ENCODE results near the gene PFDN5. TPM values are rescaled to one million over a fixed set of nuclear protein-coding genes. Genes with fewer than 3 reads are reported as not detected.

PFDN5 gene
- total and polyA plus RNA-seq, 9 of the 15 experiments (the other 6 are each of a cell fraction or from before 2014, with no cell fraction given), result 361 to 1,636 (median 742) TPM

DNA sequence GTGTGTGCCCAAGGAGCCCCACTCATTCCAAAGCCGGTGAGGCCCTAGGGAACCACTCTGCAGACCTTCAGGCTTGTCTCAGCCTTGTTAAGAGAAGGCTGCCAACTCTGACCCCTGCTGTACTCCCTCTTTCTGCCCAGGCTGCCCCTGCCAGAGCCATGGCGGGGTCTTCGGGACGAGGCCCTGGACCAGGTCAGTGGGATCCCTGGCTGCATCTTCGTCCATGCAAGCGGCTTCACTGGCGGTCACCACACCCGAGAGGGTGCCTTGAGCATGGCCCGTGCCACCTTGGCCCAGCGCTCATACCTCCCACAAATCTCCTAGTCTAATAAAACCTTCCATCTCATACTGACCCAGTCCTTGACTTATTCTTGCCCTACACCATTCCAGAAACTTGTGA lies 11.5 kb downstream of the PFDN5 start:
- no peaks in the 10 kb centered on the region; the same call in 1 of the 3 replicates for H3K79me2 ChIP-seq (ENCODE audit: control insufficient read depth, insufficient read depth, low read length)
- DNase-seq (ENCODE audit: extremely low read depth in 1 of 4, low spot score in 3 of 4), result no peak
- FAIRE-seq, result no peak
- WGBS (ENCODE audit: insufficient coverage, low coverage, missing lambda C conversion rate), result 90% methylated on average over 10 of the region's 10 CpGs
- intact Hi-C loops (cut with micrococcal nuclease), result no loop called here
- H3K36me3 ChIP-seq (ENCODE audit: control insufficient read depth, insufficient read depth, low read length), result peaks cover 67% of the 10 kb centered on the region
- no peak overlapping the region for H3K27ac ChIP-seq (ENCODE audit: extremely low read depth, low read depth, low read length)
- H2AFZ ChIP-seq (ENCODE audit: low read depth, low read length), result no peak overlapping the region
- no peak for ATAC-seq
- H3K9me1 ChIP-seq (ENCODE audit: control insufficient read depth, insufficient read depth, low read length), result peaks cover 3% of the 10 kb centered on the region
- H3K27me3 ChIP-seq (ENCODE audit: control insufficient read depth in 2 of 2, insufficient read depth in 2 of 2, low read length in 2 of 2), result no peaks in the 10 kb centered on the region
- POLR2A ChIA-PET, result interaction anchor here (0.6 to 1.2 kb wide), 2 partner anchors 14 to 17 kb away, joined by 3 to 6 read pairs; partner anchors contain the start of gene AAAS
- TF ChIP-seq NFIX (CRISPR knock-in tag; IDR thresholded peaks at IDR 0.05; ENCODE audit: low read depth) (no peak), MLLT1 (IDR thresholded peaks at IDR 0.05) (no peak), ZNF282 (CRISPR knock-in tag; IDR thresholded peaks at IDR 0.05) (no peak), MNT (conservative IDR thresholded peaks at IDR 0.05) (no peak), TBP (optimal IDR thresholded peaks at IDR 0.05; ENCODE audit: low read depth, low read length) (no peak), EP400 (IDR thresholded peaks at IDR 0.05) (no peak), ZNF212 (CRISPR knock-in tag; IDR thresholded peaks at IDR 0.05) (no peak), SOX6 (IDR thresholded peaks at IDR 0.05) (no peak), GABPA (tag; conservative IDR thresholded peaks at IDR 0.05; ENCODE audit: low read depth) (no peak), DACH1 (IDR thresholded peaks at IDR 0.05; ENCODE audit: partially characterized antibody) (no peak), SAFB2 (IDR thresholded peaks at IDR 0.05; ENCODE audit: borderline replicate concordance, low read depth, low read length, severe bottlenecking) (no peak), MEIS2 (IDR thresholded peaks at IDR 0.05; ENCODE audit: partially characterized antibody) (no peak)
- TF ChIP-seq, protein P1, sequence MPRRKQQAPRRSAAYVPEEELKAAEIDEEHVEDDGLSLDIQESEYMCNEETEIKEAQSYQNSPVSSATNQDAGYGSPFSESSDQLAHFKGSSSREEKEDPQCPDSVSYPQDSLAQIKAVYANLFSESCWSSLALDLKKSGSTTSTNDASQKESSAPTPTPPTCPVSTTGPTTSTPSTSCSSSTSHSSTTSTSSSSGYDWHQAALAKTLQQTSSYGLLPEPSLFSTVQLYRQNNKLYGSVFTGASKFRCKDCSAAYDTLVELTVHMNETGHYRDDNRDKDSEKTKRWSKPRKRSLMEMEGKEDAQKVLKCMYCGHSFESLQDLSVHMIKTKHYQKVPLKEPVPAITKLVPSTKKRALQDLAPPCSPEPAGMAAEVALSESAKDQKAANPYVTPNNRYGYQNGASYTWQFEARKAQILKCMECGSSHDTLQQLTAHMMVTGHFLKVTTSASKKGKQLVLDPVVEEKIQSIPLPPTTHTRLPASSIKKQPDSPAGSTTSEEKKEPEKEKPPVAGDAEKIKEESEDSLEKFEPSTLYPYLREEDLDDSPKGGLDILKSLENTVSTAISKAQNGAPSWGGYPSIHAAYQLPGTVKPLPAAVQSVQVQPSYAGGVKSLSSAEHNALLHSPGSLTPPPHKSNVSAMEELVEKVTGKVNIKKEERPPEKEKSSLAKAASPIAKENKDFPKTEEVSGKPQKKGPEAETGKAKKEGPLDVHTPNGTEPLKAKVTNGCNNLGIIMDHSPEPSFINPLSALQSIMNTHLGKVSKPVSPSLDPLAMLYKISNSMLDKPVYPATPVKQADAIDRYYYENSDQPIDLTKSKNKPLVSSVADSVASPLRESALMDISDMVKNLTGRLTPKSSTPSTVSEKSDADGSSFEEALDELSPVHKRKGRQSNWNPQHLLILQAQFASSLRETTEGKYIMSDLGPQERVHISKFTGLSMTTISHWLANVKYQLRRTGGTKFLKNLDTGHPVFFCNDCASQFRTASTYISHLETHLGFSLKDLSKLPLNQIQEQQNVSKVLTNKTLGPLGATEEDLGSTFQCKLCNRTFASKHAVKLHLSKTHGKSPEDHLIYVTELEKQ (CRISPR knock-in tag; IDR thresholded peaks at IDR 0.05), result no peak
- H3K4me2 ChIP-seq (ENCODE audit: insufficient read depth, low read length), result no peak overlapping the region
- H3K9ac ChIP-seq (ENCODE audit: insufficient read depth in 1 of 2, low read depth in 2 of 2, low read length in 2 of 2), result no peak overlapping the region; a peak in 1 of 4 replicates
- CTCF ChIA-PET (ENCODE audit: low intra/inter-chr PET ratio), result no interaction called here
- H3K4me3 ChIP-seq, result no peak overlapping the region
- in situ Hi-C loops (cut with MboI), result no loop called here
- no peaks in the 10 kb centered on the region for H4K20me1 ChIP-seq (replicated peaks; ENCODE audit: control insufficient read depth, insufficient read depth, low read length)
- no peaks in the 10 kb centered on the region for H3K9me3 ChIP-seq (replicated peaks; ENCODE audit: control insufficient read depth, insufficient read depth, low read depth, low read length)
- peaks cover 14 to 17% of the 10 kb centered on the region in 2 experiments; a peak in 4 of 5 replicates for H3K4me1 ChIP-seq (replicated peaks in 1 of 2; ENCODE audit: control insufficient read depth in 2 of 2, insufficient read depth in 2 of 2, low read length in 2 of 2)
- no TSS peak for BruUV-seq (replicated peaks)

Measured in K562 (cell line).